Prostate gland (tissue), 2 donors: ENCODE measurements around the gene ARHGAP24.

Experiments
- POLR2A ChIP-seq: fragments of 450-650 bp; IDR thresholded peaks from one replicate; pipeline ENCODE4 v1.6.1; 2016; ENCODE audit warnings: antibody characterized with exemption, mild to moderate bottlenecking
- POLR2AphosphoS5 ChIP-seq: sonication (generic); formaldehyde crosslinking; IDR thresholded peaks from one replicate; pipeline ENCODE4 v1.6.1; 2017; ENCODE audit warnings: antibody characterized with exemption
- TF ChIP-seq, protein P1 (sequence below), 4 experiments: fragments of 200-600 bp in 2 of 4; fragments of 450-650 bp in 2 of 4; sonication (generic) in 2 of 4; IDR thresholded peaks; 1 replicate in 3 of 4; 2 replicates in 1 of 4; pipeline ENCODE4 v1.5.1; 2016 to 2019; ENCODE audit warnings: antibody characterized with exemption in 4 of 4, mild to moderate bottlenecking in 2 of 4, moderate library complexity in 2 of 4

- TF ChIP-seq, protein P1, sequence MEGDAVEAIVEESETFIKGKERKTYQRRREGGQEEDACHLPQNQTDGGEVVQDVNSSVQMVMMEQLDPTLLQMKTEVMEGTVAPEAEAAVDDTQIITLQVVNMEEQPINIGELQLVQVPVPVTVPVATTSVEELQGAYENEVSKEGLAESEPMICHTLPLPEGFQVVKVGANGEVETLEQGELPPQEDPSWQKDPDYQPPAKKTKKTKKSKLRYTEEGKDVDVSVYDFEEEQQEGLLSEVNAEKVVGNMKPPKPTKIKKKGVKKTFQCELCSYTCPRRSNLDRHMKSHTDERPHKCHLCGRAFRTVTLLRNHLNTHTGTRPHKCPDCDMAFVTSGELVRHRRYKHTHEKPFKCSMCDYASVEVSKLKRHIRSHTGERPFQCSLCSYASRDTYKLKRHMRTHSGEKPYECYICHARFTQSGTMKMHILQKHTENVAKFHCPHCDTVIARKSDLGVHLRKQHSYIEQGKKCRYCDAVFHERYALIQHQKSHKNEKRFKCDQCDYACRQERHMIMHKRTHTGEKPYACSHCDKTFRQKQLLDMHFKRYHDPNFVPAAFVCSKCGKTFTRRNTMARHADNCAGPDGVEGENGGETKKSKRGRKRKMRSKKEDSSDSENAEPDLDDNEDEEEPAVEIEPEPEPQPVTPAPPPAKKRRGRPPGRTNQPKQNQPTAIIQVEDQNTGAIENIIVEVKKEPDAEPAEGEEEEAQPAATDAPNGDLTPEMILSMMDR (IDR thresholded peaks at IDR 0.05) = no peak
- no peak for TF ChIP-seq POLR2A
- no peak for TF ChIP-seq POLR2AphosphoS5
Measured at GRCh38 chr4:85744950-85745349, 270.0 kb downstream of the ARHGAP24 start.
